GM12878 (cell line): ENCODE results near the gene CLMP. TPM values are rescaled to one million over a fixed set of nuclear protein-coding genes. Genes with fewer than 3 reads are reported as not detected.

Experiments
- ATAC-seq: fragments of 200-7000 bp; cut with Tn5 transposase; 3 replicates; pipeline ENCODE4 v1.9.1; 2020; ENCODE audit warnings: mild to moderate bottlenecking, moderate library complexity
- BruUV-seq: library from RNA; stranded (reverse); fragments of 400-500 nt; replicated peaks from 2 replicates; lab custom pipeline; 2021; lab: Mats Ljungman, UMichigan
- CTCF ChIA-PET: fragments of 300-600 bp; sonication (Branson Sonifier 250); formaldehyde crosslinking; extraction: SDS; loops from one replicate; lab custom pipeline; 2021; ENCODE audit warnings: inconsistent platforms; lab: Yijun Ruan, JAX
- POLR2A ChIA-PET: fragments of 350-600 bp; formaldehyde crosslinking; extraction: SDS; loops from one replicate; lab custom pipeline; 2021; ENCODE audit warnings: inconsistent platforms; lab: Charles Lee
- RAD21 ChIA-PET: fragments of 300-600 bp; sonication (Branson Sonifier 250); formaldehyde crosslinking; loops from one replicate; lab custom pipeline; 2023; ENCODE audit warnings: antibody characterized with exemption; ENCODE audit not compliant: unreplicated experiment; lab: Charles Lee
- SMC1A ChIA-PET: fragments of 300-600 bp; sonication (Branson Sonifier 250); formaldehyde crosslinking; loops from one replicate; lab custom pipeline; 2023; ENCODE audit not compliant: unreplicated experiment, uncharacterized antibody; lab: Charles Lee
- DNase-seq: peaks from one replicate; pipeline ENCODE4 v3.0.0-alpha.2; 2011; ENCODE audit warnings: low read depth, low spot score
- FAIRE-seq: peaks from 3 replicates; lab custom pipeline; 2011; peaks lifted over from hg19 to GRCh38; lab: Jason Lieb, UNC
- H2AFZ ChIP-seq: 2 replicates; pipeline ENCODE4 v1.6.0; 2011; ENCODE audit warnings: low read depth, low read length, control low read depth; ENCODE audit not compliant: control insufficient read depth
- H3K27ac ChIP-seq: 2 replicates; pipeline ENCODE4 v1.5.1; 2011; ENCODE audit warnings: control low read depth; ENCODE audit not compliant: control insufficient read depth, insufficient read depth
- H3K27me3 ChIP-seq, 2 experiments: replicated peaks in 1 of 2; 2 replicates each; pipeline versions ENCODE4 v1.6.0 to v1.6.1; 2011; ENCODE audit warnings: low read length in 1 of 2; ENCODE audit not compliant: control insufficient read depth in 2 of 2, insufficient read depth in 2 of 2
- H3K36me3 ChIP-seq, 2 experiments: 2 replicates each; pipeline ENCODE4 v1.5.1; 2011; ENCODE audit warnings: low read length in 1 of 2; ENCODE audit not compliant: control insufficient read depth in 2 of 2, insufficient read depth in 2 of 2
- H3K4me1 ChIP-seq: 2 replicates; pipeline ENCODE4 v1.6.1; 2011; ENCODE audit warnings: mild to moderate bottlenecking, low read length, moderate library complexity, mixed read lengths; ENCODE audit not compliant: control insufficient read depth, insufficient read depth
- H3K4me2 ChIP-seq: 2 replicates; pipeline ENCODE4 v1.6.0; 2011; ENCODE audit warnings: control low read depth; ENCODE audit not compliant: control insufficient read depth, insufficient read depth
- H3K4me3 ChIP-seq: fragments of 200-600 bp; sonication (generic); 2 replicates; pipeline ENCODE4 v1.5.1; 2016
- H3K79me2 ChIP-seq: 2 replicates; pipeline ENCODE4 v1.6.0; 2011; ENCODE audit warnings: low read length; ENCODE audit not compliant: control insufficient read depth, insufficient read depth
- H3K9ac ChIP-seq: 2 replicates; pipeline ENCODE4 v1.8.0; 2011; ENCODE audit warnings: low read length, control low read depth, mixed read lengths; ENCODE audit not compliant: control insufficient read depth, insufficient read depth
- H3K9me3 ChIP-seq: replicated peaks from 3 replicates; pipeline ENCODE4 v1.5.1; 2011; ENCODE audit warnings: mild to moderate bottlenecking, low read length; ENCODE audit not compliant: control insufficient read depth, insufficient read depth
- H4K20me1 ChIP-seq: 2 replicates; pipeline ENCODE4 v1.6.0; 2011; ENCODE audit not compliant: control insufficient read depth, insufficient read depth
- CBX3 ChIP-seq: fragments of 200-600 bp; sonication (generic); IDR thresholded peaks from 2 replicates; pipeline ENCODE4 v1.6.1; 2016; ENCODE audit warnings: low read depth, borderline replicate concordance
- CBX5 ChIP-seq: sonication (generic); IDR thresholded peaks from 2 replicates; pipeline ENCODE4 v1.6.1; 2016; ENCODE audit warnings: low read depth, moderate library complexity, mild to moderate bottlenecking, inconsistent platforms
- CEBPB ChIP-seq, 2 experiments: fragments of 150-350 bp in 1 of 2; IDR thresholded peaks; 2 replicates each; pipeline ENCODE4 v1.6.1; 2012 to 2014; ENCODE audit warnings: low read depth in 2 of 2, low read length in 2 of 2, borderline replicate concordance in 1 of 2, inconsistent platforms in 1 of 2
- CHD1 ChIP-seq: IDR thresholded peaks from 2 replicates; pipeline ENCODE4 v1.6.1; 2012; ENCODE audit warnings: low read depth, low read length, improper control_type of control experiment
- CREM ChIP-seq: IDR thresholded peaks from 2 replicates; pipeline ENCODE4 v1.6.1; 2014; ENCODE audit warnings: antibody characterized with exemption, low read depth
- DPF2 ChIP-seq: fragments of 450-650 bp; IDR thresholded peaks from 2 replicates; pipeline ENCODE4 v1.6.1; 2017; ENCODE audit warnings: mild to moderate bottlenecking
- EGR1 ChIP-seq, 2 experiments: IDR thresholded peaks; 1 replicate in 1 of 2; 2 replicates in 1 of 2; pipeline ENCODE4 v1.6.1; 2011 to 2012; ENCODE audit warnings: low read depth in 2 of 2, low read length in 2 of 2, borderline replicate concordance in 1 of 2, mild to moderate bottlenecking in 1 of 2, moderate library complexity in 1 of 2
- GATAD2B ChIP-seq: fragments of 450-650 bp; conservative IDR thresholded peaks from 2 replicates; pipeline ENCODE4 v1.6.1; 2017; ENCODE audit warnings: low read depth, mild to moderate bottlenecking, moderate library complexity
- JUND ChIP-seq: IDR thresholded peaks from 2 replicates; pipeline ENCODE4 v1.6.1; 2012; ENCODE audit warnings: low read depth, mild to moderate bottlenecking, low read length, improper control_type of control experiment, moderate library complexity
- MXI1 ChIP-seq: fragments of 150-350 bp; IDR thresholded peaks from 2 replicates; pipeline ENCODE4 v1.6.1; 2011; ENCODE audit warnings: low read depth, mild to moderate bottlenecking, inconsistent platforms, low read length, improper control_type of control experiment
- RAD21 ChIP-seq: IDR thresholded peaks from 2 replicates; pipeline ENCODE4 v1.6.1; 2011; ENCODE audit warnings: mild to moderate bottlenecking, low read depth, low read length, moderate library complexity; ENCODE audit not compliant: insufficient read depth
- REST ChIP-seq: IDR thresholded peaks from 2 replicates; pipeline ENCODE4 v1.6.1; 2012; ENCODE audit warnings: mild to moderate bottlenecking, low read depth, low read length
- SMAD5 ChIP-seq: IDR thresholded peaks from 2 replicates; pipeline ENCODE4 v1.6.1; 2016; ENCODE audit warnings: antibody characterized with exemption, low read depth
- SREBF1 ChIP-seq: IDR thresholded peaks from 2 replicates; pipeline ENCODE4 v1.6.1; 2012; ENCODE audit warnings: mild to moderate bottlenecking, low read length
- TCF3 ChIP-seq: IDR thresholded peaks from 2 replicates; pipeline ENCODE4 v1.6.1; 2012; ENCODE audit warnings: low read depth, mild to moderate bottlenecking, low read length, borderline replicate concordance; ENCODE audit not compliant: insufficient read depth
- TCF7 ChIP-seq: IDR thresholded peaks from 2 replicates; pipeline ENCODE4 v1.6.1; 2014; ENCODE audit warnings: antibody characterized with exemption, borderline replicate concordance
- ZNF24 ChIP-seq: fragments of 450-650 bp; IDR thresholded peaks from 2 replicates; pipeline ENCODE4 v1.6.1; 2017; ENCODE audit warnings: antibody characterized with exemption, mild to moderate bottlenecking
- WGBS: methylation state at CpG from one replicate; pipeline ENCODE4 v1.1.6; 2016; ENCODE audit warnings: low lambda C conversion rate; ENCODE audit not compliant: insufficient replicate concordance, insufficient coverage; ENCODE audit errors: missing lambda C conversion rate; 5-methylcytosine and 5-hydroxymethylcytosine counted together
- in situ Hi-C: fragments of 300-500 bp; cut with MboI; formaldehyde crosslinking; loops from 9 replicates; pipeline ENCODE4 v1.14.3; 2018; ENCODE audit warnings: mixed read lengths
- intact Hi-C: fragments of 100-400 bp; cut with micrococcal nuclease; formaldehyde crosslinking; loops from one replicate; pipeline ENCODE4 v1.14.2; 2022; ENCODE audit not compliant: unreplicated experiment
- polyA plus RNA-seq, 11 experiments: library from polyadenylated mRNA; depleted of rRNA in 4 of 11; unstranded in 6 of 11; stranded (reverse) in 5 of 11; fragments of >200 nt; fragmentation: Nextera tagmentation in 4 of 11; fragmentation: Illumina TruSeq in 1 of 11; extraction: Ambion mirVana in 4 of 11; extraction: Trizol in 1 of 11; gene quantifications; 1 replicate in 1 of 11; 2 replicates in 10 of 11; pipeline versions ENCODE4 v1.2.1 to v1.2.3, GENCODE V29; 2011 to 2016; ENCODE audit warnings: inconsistent platforms in 2 of 11, missing spikeins in 2 of 11, low read depth in 1 of 11
- total RNA-seq, 4 experiments: library from RNA; depleted of rRNA in 3 of 4; stranded (reverse); fragments of >200 nt in 3 of 4; fragmentation: Illumina TruSeq in 1 of 4; extraction: Trizol in 1 of 4; gene quantifications; 2 replicates each; pipeline versions ENCODE4 v1.2.1 to v1.2.3, GENCODE V29; 2013 to 2021
- TF ChIP-seq, protein P1 (sequence below): IDR thresholded peaks from 2 replicates; pipeline ENCODE4 v1.6.1; 2012; ENCODE audit warnings: low read depth, low read length, improper control_type of control experiment
- TF ChIP-seq, protein P2 (sequence below): fragments of 150-350 bp; IDR thresholded peaks from 2 replicates; pipeline ENCODE4 v1.6.1; 2014; ENCODE audit warnings: mild to moderate bottlenecking, low read depth, low read length

The CLMP gene
- total and polyA plus RNA-seq, 10 of the 15 experiments (the other 5 are each of a cell fraction or from before 2014, with no cell fraction given), result 0.01 to 0.71 (median 0.20) TPM; not detected in 4

DNA sequence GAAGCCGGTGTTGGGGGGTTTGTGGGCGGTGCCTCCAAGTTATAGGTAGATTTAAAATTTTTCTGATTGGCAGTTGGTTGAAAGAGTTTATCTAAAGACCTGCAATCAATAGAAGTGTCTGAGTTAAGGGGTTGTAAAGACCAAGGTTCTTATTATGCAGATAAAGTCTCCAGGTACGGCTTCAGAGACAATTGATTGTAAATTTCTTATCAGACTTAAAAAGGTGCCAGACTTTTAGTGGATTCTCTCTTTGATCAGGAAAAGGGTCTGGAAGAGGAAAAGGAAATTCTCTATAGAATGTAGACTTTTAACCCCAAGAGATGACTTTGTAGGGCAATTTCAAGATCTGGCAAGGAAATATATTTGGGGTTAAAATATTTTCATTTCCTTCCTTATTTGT is 25.2 kb downstream of the CLMP start (continued):
- no peak for TF ChIP-seq EGR1 (IDR thresholded peaks at IDR 0.05; ENCODE audit: borderline replicate concordance in 1 of 2, low read depth in 2 of 2, low read length in 2 of 2)
- no peak for TF ChIP-seq CBX3
- TF ChIP-seq SMAD5, result no peak
- TF ChIP-seq, protein P1, sequence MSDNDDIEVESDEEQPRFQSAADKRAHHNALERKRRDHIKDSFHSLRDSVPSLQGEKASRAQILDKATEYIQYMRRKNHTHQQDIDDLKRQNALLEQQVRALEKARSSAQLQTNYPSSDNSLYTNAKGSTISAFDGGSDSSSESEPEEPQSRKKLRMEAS, result no peak
- no peak for TF ChIP-seq CBX5
- no peak for TF ChIP-seq RAD21
- TF ChIP-seq, protein P2, sequence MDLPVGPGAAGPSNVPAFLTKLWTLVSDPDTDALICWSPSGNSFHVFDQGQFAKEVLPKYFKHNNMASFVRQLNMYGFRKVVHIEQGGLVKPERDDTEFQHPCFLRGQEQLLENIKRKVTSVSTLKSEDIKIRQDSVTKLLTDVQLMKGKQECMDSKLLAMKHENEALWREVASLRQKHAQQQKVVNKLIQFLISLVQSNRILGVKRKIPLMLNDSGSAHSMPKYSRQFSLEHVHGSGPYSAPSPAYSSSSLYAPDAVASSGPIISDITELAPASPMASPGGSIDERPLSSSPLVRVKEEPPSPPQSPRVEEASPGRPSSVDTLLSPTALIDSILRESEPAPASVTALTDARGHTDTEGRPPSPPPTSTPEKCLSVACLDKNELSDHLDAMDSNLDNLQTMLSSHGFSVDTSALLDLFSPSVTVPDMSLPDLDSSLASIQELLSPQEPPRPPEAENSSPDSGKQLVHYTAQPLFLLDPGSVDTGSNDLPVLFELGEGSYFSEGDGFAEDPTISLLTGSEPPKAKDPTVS, result no peak
- no peak for TF ChIP-seq TCF3
- TF ChIP-seq MXI1, result no peak
- TF ChIP-seq CHD1, result no peak
- TF ChIP-seq JUND, result no peak
- TF ChIP-seq DPF2, result no peak

DNA sequence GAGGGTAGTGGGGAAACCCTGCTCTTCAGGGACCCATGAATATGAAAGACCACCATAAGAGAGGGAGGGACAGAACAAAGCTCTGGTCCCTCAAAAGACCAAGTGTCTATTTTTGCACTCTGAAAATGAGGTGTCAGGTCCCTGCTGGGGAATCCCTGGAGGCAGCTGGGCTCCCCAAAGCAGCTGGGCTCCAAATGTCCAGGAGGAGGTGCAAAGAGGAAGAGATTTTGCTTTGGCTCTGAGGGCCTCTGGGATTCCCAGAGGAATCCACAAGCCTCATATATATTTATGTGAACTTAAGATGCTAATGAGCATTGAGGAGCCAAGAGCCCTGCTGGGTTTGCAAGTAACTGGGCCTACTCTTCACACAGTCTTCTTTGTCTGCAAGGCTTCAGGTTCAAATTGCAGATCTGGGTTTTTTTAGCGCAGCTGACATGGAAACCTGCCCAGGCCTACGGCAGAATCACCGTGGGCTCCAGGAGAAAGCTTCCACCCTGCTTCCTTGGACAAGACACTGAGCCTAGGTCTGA is 26.0 kb downstream of the CLMP start:
- no peaks in the 10 kb centered on the region for H3K9me3 ChIP-seq
- H3K9ac ChIP-seq, result no peak overlapping the region
- peaks cover 0 to 3% of the 10 kb centered on the region in 2 experiments; a peak in 3 of 4 replicates for H3K27me3 ChIP-seq
- CTCF ChIA-PET, result no interaction called here
- in situ Hi-C loops (no loop called here), intact Hi-C loops (loop anchor here (5.0 kb wide), 1 partner anchor 78 kb away; no protein-coding TSS in a partner anchor)
- FAIRE-seq (no peak), DNase-seq (no peak), ATAC-seq (no peak)
- no peak overlapping the region for H2AFZ ChIP-seq
- no peaks in the 10 kb centered on the region for H3K4me1 ChIP-seq
- POLR2A ChIA-PET, result no interaction called here
- SMC1A ChIA-PET, result no interaction called here
- no peaks in the 10 kb centered on the region for H3K36me3 ChIP-seq
- no peaks in the 10 kb centered on the region for H3K79me2 ChIP-seq
- no TSS peak for BruUV-seq
- no peak overlapping the region for H3K4me2 ChIP-seq
- H3K4me3 ChIP-seq, result no peak overlapping the region
- no peak overlapping the region for H3K27ac ChIP-seq
- RAD21 ChIA-PET, result interaction anchor here (1.0 kb wide), 1 partner anchor 78 kb away, joined by 3 read pairs; no protein-coding TSS in a partner anchor
- no peaks in the 10 kb centered on the region; the same call in 1 of the 2 replicates for H4K20me1 ChIP-seq
- 37% methylated on average over 3 of the region's 3 CpGs for WGBS
- no peak for TF ChIP-seq TCF3
- no peak for TF ChIP-seq CREM
- no peak for TF ChIP-seq REST
- TF ChIP-seq TCF7, result no peak
- TF ChIP-seq CEBPB (IDR thresholded peaks at IDR 0.05; ENCODE audit: borderline replicate concordance in 1 of 2, low read depth in 2 of 2, low read length in 2 of 2), result no peak
- no peak for TF ChIP-seq GATAD2B
- TF ChIP-seq ZNF24, result no peak
- no peak for TF ChIP-seq CHD1
- TF ChIP-seq SREBF1, result no peak
